Putamen (tissue), 1 donor: ENCODE results near the gene SOX6.
A peak's percentile ranks its signal among the peaks of the same experiment; 100 is the strongest.
"Not testable (repeated sequence)": the region's sequence is repeated elsewhere in the genome, so short reads cannot be mapped to it uniquely, and the experiment has no call there.

Experiments
- DNase-seq: peaks from one replicate; pipeline ENCODE4 v3.0.0-alpha.2; 2016; ENCODE audit warnings: low spot score

SOX6 gene

DNA sequence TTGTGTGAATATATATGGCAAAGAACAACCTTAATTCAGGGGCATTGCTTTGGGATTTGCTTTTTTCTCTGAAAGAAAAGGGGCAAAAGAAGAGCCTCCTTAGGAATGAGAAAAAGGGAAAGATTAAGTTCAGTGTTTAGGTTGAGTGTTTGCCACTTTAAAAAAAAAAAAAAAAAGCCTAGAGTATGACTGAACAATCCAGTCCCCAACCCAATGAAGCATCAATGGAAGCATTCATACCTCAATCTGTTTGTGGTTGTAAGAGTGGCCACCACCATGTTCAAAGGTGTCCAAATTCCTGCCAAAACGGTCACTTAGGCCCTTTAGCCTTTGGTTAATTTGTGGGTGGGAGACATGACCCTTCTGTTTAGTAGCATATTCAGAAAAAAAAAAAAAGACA, 260.6 kb downstream of the SOX6 start:
- no peak for DNase-seq

- no peak for DNase-seq
Observed at GRCh38 chr11:16093889-16094653, 262.3 kb downstream of the SOX6 start.

- no peak for DNase-seq
Observed at GRCh38 chr11:16091862-16092261, 264.5 kb downstream of the SOX6 start.

DNA sequence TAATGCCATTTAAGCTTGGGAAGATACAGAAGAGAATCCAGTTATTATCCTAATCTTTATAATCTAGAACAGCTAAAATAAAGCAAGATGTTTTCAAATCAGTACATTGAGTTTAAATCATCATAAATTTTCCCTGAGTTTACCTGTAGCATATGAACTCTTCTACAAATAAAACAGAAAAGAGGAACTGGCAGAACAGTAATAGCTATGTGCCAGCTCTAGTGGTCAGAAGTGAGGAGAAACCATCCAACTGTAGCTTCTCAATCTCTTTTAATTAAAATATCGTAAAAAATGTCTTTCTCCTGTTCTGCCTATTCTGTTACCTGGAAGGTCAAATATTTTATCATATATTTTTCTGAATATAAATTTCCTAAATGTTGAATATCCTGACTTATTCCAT, 266.9 kb downstream of the SOX6 start:
- no peak for DNase-seq

GRCh38 chr11:16088774-16089173, 267.6 kb downstream of the SOX6 start:
- no peak for DNase-seq

GRCh38 chr11:16087886-16088285, 268.5 kb downstream of the SOX6 start:
- DNase-seq: no peak

DNA sequence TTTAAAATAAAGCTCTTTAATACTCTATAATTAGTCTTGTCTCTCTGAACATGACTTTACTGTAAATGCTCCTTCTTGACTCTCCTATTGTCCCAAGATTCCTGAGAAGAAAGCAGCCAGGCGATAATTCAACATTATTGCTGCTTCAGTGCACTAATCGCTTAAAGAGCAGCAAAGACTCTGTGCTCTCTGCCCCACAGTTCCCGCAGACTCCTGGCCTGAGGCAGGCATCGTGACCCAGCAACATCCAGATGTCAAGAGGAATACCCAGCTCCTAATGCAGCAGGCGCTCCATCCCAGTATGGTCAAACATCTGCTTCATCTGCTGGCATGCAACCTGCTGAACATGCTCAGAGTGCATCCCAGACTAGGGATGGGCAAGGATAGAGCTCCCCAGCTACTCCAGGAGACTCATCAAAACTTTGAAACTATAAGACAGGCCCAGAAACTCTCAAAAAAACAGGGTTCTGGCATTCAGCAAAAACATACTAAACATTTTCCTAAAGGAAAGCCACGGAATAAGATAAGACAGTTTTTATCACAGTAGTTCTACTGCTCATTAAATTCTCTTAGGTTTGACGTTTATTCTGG, 270.0 kb downstream of the SOX6 start:
- DNase-seq: no peak

- DNase-seq: no peak
Observed at GRCh38 chr11:16082095-16083055, 274.0 kb downstream of the SOX6 start.

- peak; percentile 24 for DNase-seq
Observed at GRCh38 chr11:16081382-16082094, 274.8 kb downstream of the SOX6 start.

GRCh38 chr11:16080688-16081381, 275.5 kb downstream of the SOX6 start:
- DNase-seq: no peak

DNA sequence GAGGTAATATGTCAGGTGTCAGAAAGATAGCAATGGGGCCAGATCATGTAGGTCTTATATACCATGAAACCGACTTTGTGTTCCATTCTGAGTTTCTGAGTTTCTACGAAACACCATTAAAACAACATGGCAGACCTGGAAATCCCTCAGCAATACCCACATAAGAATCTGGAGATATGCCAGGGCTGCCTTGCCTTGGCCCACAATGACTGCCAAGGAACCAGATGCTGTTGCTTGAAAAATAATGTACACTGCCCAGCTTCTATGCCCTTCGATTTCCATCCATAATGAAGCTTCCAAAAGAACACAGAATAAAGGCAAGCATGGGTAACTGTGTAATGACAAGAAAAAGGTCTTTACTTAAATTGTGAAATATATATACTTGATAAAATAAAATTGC, 277.4 kb downstream of the SOX6 start:
- DNase-seq: no peak

DNA sequence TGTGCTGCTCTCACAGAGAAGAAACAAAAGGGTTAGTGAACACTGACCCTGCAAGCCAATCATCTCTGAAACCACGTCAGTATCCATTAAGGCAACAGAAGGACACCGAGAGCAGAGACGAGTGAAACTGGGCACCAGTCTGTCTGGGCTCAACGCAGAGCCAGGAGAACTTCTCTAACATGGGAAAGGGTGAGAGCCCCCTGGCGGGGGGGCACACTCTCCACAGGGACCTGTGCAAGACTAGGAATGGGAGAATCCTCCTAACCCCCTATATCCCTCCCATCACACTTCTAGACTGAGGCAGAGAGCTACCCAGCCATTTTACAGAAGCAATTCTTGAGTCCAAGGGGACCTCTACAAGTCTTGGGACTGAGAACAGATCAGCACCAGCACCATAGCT, 285.8 kb downstream of the SOX6 start:
- no peak for DNase-seq

GRCh38 chr11:16067268-16067667, 289.1 kb downstream of the SOX6 start:
- not testable (repeated sequence) for DNase-seq

DNA sequence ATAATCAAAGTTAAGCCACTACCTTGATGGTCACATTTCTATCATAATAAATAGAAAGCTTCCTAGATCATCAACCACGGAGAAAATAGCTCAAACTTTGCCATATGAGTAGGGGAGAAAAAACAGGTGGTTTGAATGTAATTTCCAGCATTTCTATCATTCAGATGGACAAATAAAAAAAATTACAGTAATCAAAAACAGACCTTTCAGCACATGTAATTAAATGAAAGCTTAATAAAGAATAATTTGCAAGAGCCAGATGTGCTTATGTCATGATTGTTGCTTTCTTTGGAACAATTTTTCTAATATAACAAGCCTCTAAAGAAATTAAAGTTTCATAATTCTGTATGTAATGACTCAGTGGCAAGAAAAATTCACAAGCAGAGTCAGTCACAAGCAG, 297.0 kb downstream of the SOX6 start:
- no peak for DNase-seq

- DNase-seq: no peak
Observed at GRCh38 chr11:16058671-16059070, 297.7 kb downstream of the SOX6 start.

DNA sequence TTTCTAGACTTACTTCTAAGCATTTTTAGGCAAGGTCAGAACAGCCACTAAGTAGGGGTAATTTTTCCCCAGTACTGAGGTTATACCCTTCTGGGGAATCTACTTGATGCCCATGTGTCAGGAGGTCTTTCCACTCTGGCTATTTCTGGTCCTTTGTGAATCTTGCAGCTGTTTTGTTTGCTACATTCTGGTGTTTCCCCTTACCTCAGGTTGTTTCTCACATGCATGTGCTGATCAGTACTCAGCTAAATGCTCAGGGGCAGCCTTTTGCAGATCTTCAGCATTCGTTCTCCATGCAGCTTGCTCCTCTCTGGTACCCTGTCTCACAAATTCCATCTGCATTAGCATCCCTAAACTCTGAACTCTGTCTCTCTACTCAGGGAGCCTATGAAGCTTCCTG, 303.6 kb downstream of the SOX6 start:
- DNase-seq: no peak

DNA sequence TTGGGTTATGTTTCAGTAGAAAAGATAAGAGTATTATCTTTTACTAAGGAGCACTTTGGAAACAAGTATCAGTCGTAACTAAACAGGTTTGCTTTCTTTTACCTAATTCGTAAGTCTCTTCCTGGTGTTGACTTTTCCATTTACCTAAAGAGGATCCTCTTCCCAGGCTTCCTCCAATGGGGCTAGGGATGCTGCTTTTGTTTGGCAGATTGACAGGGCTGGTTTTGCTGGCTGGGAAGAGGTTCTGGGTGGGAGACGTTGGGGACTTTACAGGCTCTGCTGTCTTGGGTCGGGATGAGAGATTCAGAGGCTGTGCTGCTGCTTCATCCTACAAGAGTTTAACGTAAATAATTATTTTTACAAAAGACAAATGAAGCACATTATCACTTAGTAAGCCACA, 306.7 kb downstream of the SOX6 start:
- no peak for DNase-seq

GRCh38 chr11:16047073-16047472, 309.3 kb downstream of the SOX6 start:
- DNase-seq: no peak

DNA sequence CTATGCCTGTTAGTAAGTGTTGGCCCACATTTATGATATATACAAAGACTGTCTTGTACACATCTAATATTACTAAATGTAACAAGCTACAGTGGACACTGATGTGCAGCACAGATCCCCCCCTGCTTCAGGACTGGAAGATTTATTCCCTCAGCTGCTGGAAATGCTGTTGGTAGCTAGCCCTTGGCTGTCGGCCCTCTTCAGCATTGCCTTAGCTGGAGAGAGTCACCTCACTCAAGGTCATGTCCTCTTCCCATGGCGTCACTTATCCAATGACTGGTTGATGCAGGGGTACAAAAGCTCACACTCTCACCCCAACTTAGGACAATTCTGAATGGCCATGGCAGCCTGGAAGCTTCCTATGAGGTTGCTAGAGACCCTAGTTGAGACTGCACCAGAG, 312.7 kb downstream of the SOX6 start:
- no peak for DNase-seq

DNA sequence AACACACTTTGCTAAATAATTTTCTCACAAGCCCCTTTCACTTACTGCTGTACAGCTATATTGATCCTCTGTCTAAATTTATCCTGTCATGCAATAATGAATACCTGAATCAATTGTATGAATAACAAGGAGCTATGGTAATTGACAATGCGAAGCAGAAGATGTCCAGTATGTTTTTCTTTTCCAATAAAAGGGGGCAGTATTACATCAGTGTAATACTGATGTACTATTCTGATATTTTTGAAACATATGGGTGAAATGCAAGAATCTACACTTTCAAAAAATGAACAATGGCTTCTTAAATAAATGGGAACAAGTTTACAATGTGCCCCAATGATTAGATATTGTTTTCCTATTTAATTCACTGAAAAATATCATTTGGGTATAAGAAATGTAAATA, 315.1 kb downstream of the SOX6 start:
- no peak for DNase-seq

DNA sequence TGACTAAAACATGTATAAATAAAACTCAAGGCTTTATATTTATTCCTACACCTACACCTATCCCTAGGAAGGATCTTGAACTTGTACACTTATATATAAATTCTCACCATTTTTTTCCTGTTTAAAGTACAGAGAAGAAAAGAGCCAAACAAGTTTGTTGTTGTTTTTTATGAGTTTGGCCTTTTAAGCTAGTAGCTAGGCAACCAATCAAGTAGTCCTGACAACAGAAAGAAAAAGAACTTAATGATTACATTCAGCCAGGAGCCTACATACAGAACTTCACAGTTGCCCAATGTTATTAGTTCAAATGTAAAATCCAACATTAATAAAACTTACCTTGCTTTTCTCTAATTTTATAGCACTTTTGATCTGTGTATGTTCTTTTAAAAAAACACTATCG, 316.2 kb downstream of the SOX6 start:
- no peak for DNase-seq

GRCh38 chr11:16037179-16037578, 319.2 kb downstream of the SOX6 start:
- no peak for DNase-seq
